HUES6 (cell line): ENCODE measurements around the gene MECR.
A peak's percentile ranks its signal among the peaks of the same experiment; 100 is the strongest.

ENCODE experiments used
- H3K27ac ChIP-seq: 2 replicates; pipeline ENCODE4 v1.7.0; 2013; ENCODE audit warnings: low read depth, mild to moderate bottlenecking, low read length, inconsistent platforms
- H3K27me3 ChIP-seq: 2 replicates; pipeline ENCODE4 v1.6.1; 2013; ENCODE audit warnings: low read length; ENCODE audit not compliant: control insufficient read depth, insufficient read depth
- H3K36me3 ChIP-seq: 2 replicates; pipeline ENCODE4 v1.6.1; 2013; ENCODE audit warnings: low read length; ENCODE audit not compliant: control insufficient read depth, insufficient read depth
- H3K4me1 ChIP-seq: 2 replicates; pipeline ENCODE4 v1.6.1; 2013; ENCODE audit warnings: low read length; ENCODE audit not compliant: control insufficient read depth, insufficient read depth
- H3K4me3 ChIP-seq: 2 replicates; pipeline ENCODE4 v1.5.1; 2013; ENCODE audit warnings: low read depth, low read length
- H3K9ac ChIP-seq: one replicate; pipeline ENCODE4 v1.6.1; 2013; ENCODE audit warnings: mild to moderate bottlenecking, low read length
- H3K9me3 ChIP-seq: 2 replicates; pipeline ENCODE4 v1.6.1; 2013; ENCODE audit warnings: low read depth, low read length; ENCODE audit not compliant: control insufficient read depth, insufficient read depth

The MECR gene

DNA sequence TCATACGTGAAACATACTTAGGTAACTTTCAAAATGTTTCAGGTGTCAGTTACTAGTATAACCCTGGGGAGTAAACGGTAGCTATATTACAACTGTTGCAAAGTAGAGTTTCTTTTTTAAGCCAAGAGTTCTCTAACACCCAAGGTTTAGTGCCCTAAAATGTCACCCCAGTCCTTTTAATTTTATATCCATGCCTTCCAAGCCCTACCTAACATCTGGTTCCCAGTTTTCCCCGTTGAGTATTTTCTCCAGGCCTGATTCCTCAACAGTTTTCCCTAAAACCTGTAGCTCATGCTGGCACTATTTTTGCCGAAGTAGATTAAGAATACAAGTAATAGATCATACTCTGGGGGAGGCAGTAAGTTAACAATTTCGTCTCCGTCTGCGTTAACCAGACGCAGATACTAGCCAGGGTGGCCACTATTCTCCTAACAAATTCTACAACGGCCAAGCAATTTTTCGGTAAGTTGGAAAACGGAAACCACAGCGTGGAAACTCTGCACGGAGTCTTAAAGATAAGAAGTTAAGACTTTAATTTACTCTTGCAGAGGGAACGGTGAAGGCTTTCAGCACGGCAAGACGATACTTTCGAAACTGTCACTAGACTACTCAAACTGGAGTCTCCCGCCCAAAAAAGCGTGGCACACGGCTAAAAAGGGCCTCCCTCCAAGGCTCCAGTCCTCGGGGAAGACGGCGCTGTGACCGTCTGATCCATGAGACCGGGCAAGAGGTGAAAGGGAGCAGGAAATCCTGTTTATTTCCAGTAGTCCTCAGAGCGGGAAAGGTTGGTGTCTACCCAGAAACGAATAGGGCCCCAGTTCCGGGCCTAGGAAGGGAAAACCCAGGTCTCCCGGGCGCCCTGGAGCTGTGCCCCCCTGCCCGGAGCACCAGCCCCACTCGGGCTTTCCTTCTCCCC is 50.0 kb downstream of the MECR start:
- Histone ChIP-seq H3K9me3 (no peaks in the 10 kb centered on the region; the same call in 1 of the 2 replicates), H3K4me3 (peak overlapping the region; percentile 99), H3K27ac (peak overlapping the region; percentile 100), H3K27me3 (no peaks in the 10 kb centered on the region), H3K4me1 (peaks cover 20% of the 10 kb centered on the region), H3K36me3 (peaks cover 34% of the 10 kb centered on the region), H3K9ac (peak overlapping the region; percentile 100)

DNA sequence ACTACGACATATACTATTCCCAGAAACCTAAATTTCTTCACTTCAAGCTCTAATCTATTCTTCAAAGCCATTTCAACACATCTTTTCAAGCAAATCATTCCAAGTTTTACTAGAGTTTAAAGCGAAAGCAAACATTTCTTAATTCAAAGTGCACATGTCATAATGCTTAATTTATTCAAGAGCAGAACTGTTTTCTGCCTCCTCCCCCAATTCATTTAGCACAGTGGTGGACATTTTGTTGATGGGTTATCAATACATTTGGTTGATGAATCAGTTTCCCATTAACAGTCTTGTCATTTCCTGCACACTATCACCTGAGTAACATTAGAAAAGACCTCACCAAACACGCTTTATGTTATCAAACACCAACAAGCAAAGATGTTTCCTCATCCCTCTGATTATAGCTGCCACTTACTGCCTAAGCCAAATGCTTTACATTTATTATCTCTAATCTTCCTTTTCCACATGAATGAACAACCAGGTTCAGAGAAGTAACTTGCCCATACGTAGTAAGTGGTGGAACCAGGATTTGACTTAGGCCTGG is 51.0 kb downstream of the MECR start:
- Histone ChIP-seq H3K9me3 (no peaks in the 10 kb centered on the region; the same call in 1 of the 2 replicates), H3K27ac (peak overlapping the region; percentile 100; the same call in 1 of the 2 replicates), H3K36me3 (peaks cover 34% of the 10 kb centered on the region), H3K27me3 (no peaks in the 10 kb centered on the region), H3K9ac (peak overlapping the region; percentile 100), H3K4me1 (peaks cover 19% of the 10 kb centered on the region), H3K4me3 (peak overlapping the region; percentile 99)

GRCh38 chr1:29177022-29177705 is 53.6 kb downstream of the MECR start:
- Histone ChIP-seq H3K4me3 (no peak overlapping the region), H3K27ac (no peak overlapping the region), H3K9ac (no peak overlapping the region), H3K27me3 (no peaks in the 10 kb centered on the region), H3K4me1 (peaks cover 16% of the 10 kb centered on the region), H3K36me3 (peaks cover 43% of the 10 kb centered on the region), H3K9me3 (no peaks in the 10 kb centered on the region; the same call in 1 of the 2 replicates)

DNA sequence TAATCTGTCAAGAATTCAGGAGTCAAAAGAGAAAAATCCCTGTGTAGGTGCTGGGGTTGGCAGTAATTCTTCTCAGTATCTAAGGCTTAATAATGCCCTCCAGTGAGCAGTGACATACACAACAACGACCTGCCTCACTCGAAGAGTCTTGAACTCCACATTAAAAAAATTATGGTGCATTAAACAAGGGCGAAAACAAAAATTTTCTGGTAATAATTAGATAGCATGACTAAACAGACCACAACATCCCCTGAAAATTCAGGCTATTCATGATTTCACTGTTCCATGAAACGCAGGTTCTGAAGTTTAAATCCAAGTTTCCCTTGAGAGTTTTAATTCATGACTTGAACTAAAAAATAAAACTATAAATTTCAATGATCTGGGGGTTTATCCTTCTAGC is 54.2 kb downstream of the MECR start:
- H3K4me3 ChIP-seq, result no peak overlapping the region

DNA sequence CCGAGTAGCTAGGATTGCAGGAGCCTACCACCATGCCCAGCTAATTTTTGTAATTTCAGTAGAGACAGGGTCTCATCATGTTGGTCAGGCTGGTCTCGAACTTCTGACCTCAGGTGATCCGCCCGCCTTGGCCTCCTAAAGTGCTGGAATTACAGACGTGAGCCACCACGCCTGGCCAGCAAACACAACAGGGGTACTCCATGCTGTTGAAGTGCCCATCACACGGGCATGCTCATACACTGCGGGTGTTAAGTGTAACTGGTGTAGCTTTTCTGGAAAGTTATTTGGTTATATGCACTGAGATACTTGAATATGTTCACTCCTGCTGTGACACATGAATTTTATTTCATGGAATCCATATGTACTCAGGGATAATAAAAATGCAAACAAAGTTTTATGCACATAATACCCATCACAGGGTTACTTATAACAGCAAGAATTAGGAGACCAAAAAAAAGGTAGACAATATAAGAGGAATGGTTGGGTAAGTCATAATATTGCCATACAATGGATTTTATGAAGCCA is 58.3 kb downstream of the MECR start:
- Histone ChIP-seq H3K36me3 (peaks cover 51% of the 10 kb centered on the region), H3K27ac (no peak overlapping the region), H3K27me3 (no peaks in the 10 kb centered on the region)

More for the DNA sequence above, 54.2 kb downstream of the MECR start:
- Histone ChIP-seq H3K4me1 (peaks cover 19% of the 10 kb centered on the region), H3K27ac (no peak overlapping the region), H3K9me3 (no peaks in the 10 kb centered on the region; the same call in 1 of the 2 replicates), H3K27me3 (no peaks in the 10 kb centered on the region), H3K36me3 (peaks cover 43% of the 10 kb centered on the region), H3K9ac (no peak overlapping the region)

DNA sequence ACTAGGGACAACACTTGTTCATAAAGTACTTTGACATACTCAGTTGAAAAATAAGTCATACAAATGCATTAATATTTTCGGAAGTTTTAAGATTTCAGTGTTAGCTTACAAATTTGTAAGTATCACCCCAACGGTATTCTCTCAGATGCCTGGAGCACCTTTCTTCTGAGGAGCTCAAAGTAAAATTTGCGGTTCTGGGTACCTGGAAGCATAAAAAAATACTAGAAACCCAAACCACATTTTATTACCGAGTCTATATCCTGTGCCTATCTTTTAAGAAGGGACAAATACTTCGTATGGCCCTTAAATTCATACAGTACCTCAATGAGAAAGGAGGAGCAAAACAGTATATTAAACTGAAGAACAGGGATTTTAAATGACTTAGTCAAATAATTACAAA is 59.2 kb downstream of the MECR start:
- Histone ChIP-seq H3K36me3 (peaks cover 49% of the 10 kb centered on the region), H3K9ac (no peak overlapping the region), H3K4me3 (no peak overlapping the region), H3K27ac (no peak overlapping the region), H3K27me3 (no peaks in the 10 kb centered on the region), H3K9me3 (no peaks in the 10 kb centered on the region; the same call in 1 of the 2 replicates), H3K4me1 (peaks cover 31% of the 10 kb centered on the region)

More for the DNA sequence above, 58.3 kb downstream of the MECR start:
- Histone ChIP-seq H3K9ac (no peak overlapping the region), H3K4me1 (peaks cover 24% of the 10 kb centered on the region), H3K9me3 (no peaks in the 10 kb centered on the region; the same call in 1 of the 2 replicates), H3K4me3 (no peak overlapping the region)

- Histone ChIP-seq H3K4me1 (peaks cover 35% of the 10 kb centered on the region), H3K27me3 (no peaks in the 10 kb centered on the region), H3K36me3 (peaks cover 49% of the 10 kb centered on the region), H3K9me3 (no peaks in the 10 kb centered on the region; the same call in 1 of the 2 replicates), H3K4me3 (no peak overlapping the region), H3K27ac (peak overlapping the region; percentile 15; the same call in 1 of the 2 replicates), H3K9ac (no peak overlapping the region)
Measured at GRCh38 chr1:29171089-29171488, 59.6 kb downstream of the MECR start.

GRCh38 chr1:29169976-29170375 is 60.8 kb downstream of the MECR start:
- Histone ChIP-seq H3K9ac (no peak overlapping the region), H3K27me3 (no peaks in the 10 kb centered on the region), H3K27ac (no peak overlapping the region), H3K4me3 (no peak overlapping the region), H3K36me3 (peaks cover 56% of the 10 kb centered on the region), H3K4me1 (peaks cover 47% of the 10 kb centered on the region), H3K9me3 (no peaks in the 10 kb centered on the region; the same call in 1 of the 2 replicates)

DNA sequence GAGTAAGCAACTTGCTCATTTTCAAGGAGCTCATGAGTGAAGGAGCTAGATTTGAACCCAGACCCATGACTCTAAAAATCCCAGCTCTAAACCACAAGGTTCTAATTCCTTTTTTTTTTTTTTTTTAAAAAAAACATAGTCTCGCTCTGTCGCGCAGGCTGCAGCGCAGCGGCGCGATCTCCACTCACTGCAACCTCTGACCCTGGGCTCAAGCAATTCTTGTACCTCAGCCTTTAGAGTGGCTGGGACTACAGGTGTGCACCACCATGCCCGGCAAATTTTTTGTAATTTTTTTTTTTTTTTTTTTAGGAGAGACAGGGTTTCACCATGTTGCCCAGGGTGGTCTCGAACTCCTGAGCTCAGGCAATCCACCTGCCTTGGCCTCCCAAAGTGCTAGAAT is 62.8 kb downstream of the MECR start:
- H3K4me3 ChIP-seq, result no peak overlapping the region
- H3K27ac ChIP-seq, result no peak overlapping the region
- no peaks in the 10 kb centered on the region for H3K9me3 ChIP-seq
- H3K36me3 ChIP-seq, result peaks cover 58% of the 10 kb centered on the region
- no peaks in the 10 kb centered on the region for H3K27me3 ChIP-seq
- peaks cover 65% of the 10 kb centered on the region for H3K4me1 ChIP-seq
- H3K9ac ChIP-seq, result no peak overlapping the region

GRCh38 chr1:29166291-29166878 is 64.3 kb downstream of the MECR start:
- Histone ChIP-seq H3K9ac (peak overlapping the region; percentile 40), H3K36me3 (peaks cover 62% of the 10 kb centered on the region), H3K4me1 (peaks cover 72% of the 10 kb centered on the region), H3K27me3 (no peaks in the 10 kb centered on the region), H3K4me3 (no peak overlapping the region), H3K9me3 (no peaks in the 10 kb centered on the region), H3K27ac (peak overlapping the region; percentile 90)
